Right kidney (tissue), 1 donor: ENCODE results near the gene CYTH1.
"Not testable (repeated sequence)": the region's sequence is repeated elsewhere in the genome, so short reads cannot be mapped to it uniquely, and the experiment has no call there.

Experiments
- DNase-seq: peaks from one replicate; pipeline ENCODE4 v3.0.0-alpha.2; 2016

Gene CYTH1

DNA sequence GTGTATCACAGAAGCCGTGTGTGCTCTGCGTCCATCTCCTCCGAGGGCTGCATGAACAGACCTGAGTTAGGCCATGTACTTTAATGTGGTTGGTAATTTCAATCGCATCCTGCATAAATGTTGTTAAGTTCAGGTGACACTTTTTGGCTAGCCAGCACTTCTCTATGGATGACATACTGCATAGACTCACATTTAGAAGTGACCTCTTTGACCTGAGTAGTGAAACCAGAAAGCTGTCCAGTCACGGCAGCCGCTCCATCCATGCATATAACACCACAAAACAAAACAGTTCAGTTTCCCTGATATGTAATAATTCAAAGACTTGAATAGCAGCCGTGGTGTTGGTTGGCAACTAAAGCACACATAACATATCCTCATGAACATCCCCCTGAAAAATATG lies 94.1 kb downstream of the CYTH1 start:
- no peak for DNase-seq

DNA sequence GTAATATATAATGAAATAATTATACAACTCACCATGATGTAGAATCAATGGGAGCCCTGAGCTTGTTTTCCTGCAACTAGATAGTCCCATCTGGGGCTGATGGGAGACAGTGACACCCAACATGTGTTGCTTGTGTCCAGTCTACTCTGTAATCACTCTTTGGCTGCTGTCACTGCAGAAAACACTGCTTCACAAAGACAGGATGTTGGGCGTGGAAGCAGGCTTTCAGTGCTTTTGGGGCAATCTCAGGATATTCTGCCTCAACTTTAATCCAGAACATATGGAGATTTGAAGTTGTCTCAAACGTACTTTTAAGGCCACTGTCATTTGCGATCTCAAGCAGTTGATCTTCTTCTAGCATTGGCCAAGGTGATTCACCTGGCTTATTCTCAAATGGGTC lies 94.9 kb downstream of the CYTH1 start:
- no peak for DNase-seq

DNA sequence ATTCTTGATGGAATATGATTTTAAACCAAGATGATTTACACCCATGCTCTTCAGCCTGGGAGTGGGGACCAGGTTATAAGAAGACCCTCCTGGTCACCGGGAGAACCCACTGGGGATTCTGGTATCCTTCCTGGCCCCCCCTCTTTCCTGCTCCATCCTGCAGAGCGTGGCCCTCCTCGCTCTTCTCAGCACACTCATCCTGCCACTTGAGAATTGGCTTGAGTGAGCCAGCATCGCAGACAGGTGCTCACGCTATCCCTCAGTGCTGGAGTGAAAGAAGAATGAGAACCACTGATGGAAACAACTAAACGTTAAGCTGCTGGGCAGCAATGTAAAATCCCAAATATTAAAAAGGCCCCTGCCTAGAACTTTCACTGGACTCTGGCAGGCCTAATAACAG lies 98.0 kb downstream of the CYTH1 start:
- DNase-seq = no peak

- DNase-seq = no peak
Observed at GRCh38 chr17:78683408-78683961, 98.6 kb downstream of the CYTH1 start.

GRCh38 chr17:78682363-78682762 lies 99.7 kb downstream of the CYTH1 start:
- no peak for DNase-seq

DNA sequence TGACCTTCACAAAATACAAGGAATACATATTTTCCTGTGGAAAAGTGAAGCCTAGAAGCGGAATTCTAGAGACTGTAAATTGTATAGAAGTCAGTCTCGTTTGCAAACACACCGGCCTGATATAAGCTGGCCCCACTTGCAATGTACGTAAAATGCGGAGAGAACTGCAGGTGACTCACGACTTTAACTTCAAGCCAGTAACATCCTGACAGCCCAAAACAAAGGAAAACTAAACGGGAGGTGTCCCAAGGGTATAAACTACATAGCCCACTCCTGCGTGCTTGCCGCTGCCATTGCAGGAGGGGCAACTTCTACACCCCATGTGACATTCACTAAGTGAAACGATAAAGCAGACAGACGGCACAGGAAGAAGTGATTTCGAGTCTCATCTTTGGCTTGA lies 101.6 kb downstream of the CYTH1 start:
- no peak for DNase-seq

GRCh38 chr17:78679495-78680395 lies 102.3 kb downstream of the CYTH1 start:
- DNase-seq = no peak

- no peak for DNase-seq
Observed at GRCh38 chr17:78678711-78679110, 103.4 kb downstream of the CYTH1 start.

DNA sequence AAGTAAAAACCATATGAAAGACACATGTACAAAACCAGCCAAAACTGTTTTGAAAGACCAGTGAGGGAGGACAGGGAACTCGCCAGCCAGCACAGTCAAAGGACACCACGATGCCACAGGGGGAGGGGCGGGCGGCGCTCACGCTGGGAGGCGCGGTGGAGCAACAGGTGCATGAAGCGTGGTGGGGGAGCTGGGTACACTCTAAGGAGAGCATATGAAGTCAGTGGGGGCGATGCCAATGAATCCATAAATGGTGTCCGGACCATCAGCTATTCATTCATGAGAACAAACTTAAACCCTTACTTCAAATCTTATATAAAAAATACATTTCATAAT lies 103.9 kb downstream of the CYTH1 start:
- no peak for DNase-seq

DNA sequence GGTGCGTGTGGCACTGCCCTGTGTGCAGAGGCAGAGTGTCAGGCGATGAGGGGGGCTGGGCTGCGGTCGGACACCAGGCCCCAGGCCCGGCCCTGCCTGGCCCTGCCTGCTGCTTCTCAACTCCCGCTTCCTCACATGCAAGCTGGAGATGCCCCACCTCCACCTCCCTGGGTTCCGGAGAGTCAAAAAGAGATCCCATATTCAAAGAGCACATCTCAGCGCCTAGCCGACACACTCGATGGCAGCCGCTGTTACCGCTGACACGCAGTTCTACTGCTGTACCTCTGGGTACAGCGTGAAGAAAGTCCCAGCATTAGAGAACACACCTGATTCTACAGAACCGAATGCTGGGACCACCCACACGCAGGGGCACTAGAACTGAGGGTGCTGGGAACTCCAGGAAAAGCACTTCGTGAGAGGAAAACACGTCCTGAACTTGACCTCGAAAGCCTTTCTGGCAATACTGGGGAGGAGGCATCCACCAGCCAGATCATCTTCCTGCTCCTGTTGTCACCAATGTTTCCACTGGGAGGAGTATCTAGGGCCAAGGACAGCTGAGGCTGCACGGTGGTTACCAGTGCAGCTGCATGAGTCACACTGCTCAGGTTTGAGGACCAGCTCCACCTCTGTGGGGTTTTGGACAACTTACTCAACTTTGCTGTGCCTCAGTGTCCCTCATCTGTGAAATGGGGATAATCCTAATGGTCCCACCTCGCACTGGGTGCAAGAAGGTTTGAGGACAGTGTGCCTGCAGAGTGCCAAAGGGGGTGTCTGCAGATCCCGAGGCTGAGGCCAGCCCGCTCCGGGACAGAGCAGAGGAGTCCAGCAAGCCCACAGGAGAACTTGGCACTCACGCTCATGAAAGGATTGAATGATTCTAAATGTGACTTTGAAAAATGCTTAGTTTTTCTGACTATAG lies 104.5 kb downstream of the CYTH1 start:
- no peak for DNase-seq

DNA sequence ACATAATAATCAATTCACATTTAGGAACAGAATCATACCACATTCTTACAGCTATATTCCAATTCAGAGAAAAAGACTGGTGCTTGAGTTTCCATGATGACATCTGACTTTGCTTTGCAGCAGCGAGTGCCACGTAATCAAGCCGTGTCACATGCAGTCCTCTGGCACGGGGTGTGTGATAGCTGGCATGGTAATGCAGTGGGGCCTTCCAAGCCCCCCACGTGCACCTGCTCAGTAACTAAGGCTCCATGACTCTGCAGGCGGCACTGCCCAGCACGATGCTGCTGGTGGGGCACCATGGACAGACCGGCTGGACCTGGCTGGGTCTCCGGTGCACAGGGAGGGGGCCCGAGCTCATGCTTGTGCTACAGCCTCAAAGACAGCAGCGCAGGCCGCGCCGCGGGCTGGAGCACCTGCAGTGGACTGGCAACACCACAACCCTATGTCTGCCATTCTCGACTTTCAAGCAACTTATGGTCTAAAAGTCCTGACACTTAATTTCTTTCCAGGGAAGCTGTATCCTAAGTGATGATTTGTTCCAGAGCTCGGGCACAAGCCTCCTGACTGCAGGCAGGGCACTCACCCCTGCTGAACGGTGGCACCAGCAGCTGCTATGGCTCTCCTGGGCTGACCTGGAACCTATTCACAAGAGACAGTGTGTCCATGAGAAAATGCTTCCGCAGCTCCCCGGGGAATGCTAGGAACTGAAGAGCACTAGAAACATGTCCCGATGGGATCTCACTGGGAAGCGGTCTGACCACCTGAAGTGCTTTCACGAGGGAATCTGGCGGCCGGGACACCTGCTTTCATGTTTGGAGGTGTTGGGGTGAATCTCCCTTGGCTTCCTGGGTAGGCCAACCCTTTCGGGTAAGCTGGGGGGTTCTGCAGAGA lies 105.4 kb downstream of the CYTH1 start:
- DNase-seq = no peak

- DNase-seq = no peak
Observed at GRCh38 chr17:78675836-78676235, 106.2 kb downstream of the CYTH1 start.

- no peak for DNase-seq
Observed at GRCh38 chr17:78675316-78675616, 106.8 kb downstream of the CYTH1 start.

DNA sequence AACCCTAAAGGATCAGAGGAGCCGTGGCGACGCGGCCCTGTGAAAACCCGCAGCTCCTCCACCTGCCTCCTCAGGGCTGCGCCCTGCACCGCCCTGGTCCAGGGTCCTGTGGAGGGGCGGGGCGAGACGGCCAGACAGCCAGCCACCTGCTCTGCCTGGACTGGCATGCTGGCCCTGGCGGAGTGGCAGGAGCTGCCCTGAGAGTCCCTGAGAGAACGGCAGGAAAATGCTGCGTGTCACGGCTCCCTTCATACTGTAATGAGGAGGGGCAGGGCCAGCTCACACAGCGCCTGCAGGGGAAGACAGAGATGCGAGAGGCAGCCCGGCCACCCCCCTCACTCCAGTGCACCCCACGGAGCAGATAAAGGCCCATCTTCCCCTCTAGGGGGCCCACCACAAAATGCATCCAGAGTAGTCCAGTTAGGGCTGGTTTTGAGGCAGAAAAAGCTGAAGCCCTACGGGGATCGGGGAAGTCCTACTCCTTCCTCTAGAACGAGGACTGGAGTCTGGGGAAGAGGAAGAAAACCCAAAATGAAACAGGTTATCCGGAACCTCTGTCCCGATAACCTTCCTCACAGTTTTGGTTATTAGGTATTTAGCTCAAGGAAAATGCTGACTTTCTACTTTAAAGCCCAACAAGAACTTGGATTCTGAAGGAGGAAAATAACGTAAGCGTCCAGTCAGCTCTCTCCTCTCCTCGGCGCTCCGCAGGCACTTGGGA lies 107.3 kb downstream of the CYTH1 start:
- DNase-seq = no peak

DNA sequence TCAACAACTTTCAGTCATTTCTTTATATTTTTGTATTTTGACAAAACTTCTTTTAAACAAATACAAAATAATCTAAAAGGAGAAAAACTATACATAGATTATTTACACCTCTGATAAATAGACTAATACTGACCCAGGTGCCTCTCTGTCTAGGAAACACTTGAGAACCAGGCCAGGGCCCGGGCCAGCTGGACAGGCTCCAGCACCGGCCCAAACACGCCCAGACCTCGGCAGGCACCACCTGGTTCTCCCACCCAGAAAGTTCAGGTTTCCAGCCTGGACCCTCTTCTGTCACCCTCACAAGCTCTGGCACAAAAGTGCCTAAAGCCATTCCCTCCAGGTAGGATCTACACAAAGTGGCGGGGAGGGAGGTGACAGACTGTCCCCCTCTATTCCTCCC lies 107.9 kb downstream of the CYTH1 start:
- DNase-seq = no peak

DNA sequence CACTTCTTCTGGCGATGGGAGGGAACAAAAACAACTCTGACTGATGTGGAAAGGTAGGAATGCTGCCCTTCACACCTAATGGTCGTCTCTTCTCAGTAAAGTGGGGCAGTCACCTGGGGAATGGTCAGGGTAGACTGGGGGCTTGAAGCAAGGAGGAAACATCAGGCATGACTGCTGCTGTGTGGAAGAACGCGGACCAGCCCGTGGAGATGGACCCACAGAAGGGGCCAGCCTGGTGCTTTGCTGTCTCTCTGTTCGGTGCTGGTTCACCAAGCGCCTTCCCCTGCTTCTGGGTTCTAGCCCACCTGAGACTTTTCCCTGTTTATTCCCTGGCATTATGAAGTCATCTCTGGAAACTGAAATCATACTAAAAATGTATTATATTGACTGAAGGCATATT lies 108.7 kb downstream of the CYTH1 start:
- no peak for DNase-seq

DNA sequence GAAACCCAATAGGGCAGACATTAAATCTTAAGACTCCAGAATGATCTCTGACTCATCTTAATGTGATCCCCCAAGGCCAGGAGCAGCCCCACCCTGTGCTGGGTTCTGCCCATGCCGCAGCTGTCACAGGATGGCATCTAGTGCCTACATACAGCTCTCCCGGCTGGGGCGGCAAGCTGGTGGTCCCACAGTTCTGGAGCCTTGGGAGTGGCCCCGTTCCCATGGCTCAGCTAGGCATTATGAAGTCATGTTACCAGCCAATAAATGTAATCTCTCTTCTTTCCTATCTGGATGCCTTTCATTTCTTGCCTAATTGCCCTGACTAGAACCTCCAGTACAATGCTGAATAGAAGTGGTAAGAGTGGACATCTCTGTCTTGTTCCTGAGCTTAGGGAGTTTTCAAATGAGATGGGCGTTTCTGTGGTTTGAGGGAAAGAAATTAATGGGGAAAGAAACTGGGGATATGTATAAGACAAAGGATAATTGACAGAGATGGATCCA lies 109.2 kb downstream of the CYTH1 start:
- no peak for DNase-seq

DNA sequence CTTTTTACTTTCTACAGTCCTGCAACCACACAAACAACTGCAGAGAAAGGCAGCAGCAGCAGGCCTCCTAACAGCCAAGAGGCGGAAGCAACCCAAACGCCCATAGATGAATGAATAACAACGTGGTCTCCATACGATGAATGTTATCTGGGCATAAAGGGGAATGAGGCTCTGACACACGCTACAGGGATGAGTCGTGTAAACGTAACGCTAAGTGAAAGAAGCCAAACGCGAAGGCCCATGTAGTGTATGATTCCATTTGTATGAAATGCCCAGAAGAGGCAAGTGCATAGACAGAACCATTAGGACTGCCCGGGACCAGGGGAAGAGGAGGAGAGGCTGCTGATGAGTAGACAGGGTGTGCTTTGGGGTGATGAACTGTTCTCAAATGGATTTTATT lies 110.1 kb downstream of the CYTH1 start:
- no peak for DNase-seq

GRCh38 chr17:78671726-78672001 lies 110.4 kb downstream of the CYTH1 start:
- not testable (repeated sequence) for DNase-seq

GRCh38 chr17:78670850-78671725 lies 111.0 kb downstream of the CYTH1 start:
- no peak for DNase-seq
